Suppressor macrophage (primary cell): ENCODE results near the gene NCS1.

Source experiments
- DNase-seq, 4 experiments: peaks; one replicate each; pipeline ENCODE4 v3.0.0-alpha.2; 2020 to 2022

The NCS1 gene

DNA sequence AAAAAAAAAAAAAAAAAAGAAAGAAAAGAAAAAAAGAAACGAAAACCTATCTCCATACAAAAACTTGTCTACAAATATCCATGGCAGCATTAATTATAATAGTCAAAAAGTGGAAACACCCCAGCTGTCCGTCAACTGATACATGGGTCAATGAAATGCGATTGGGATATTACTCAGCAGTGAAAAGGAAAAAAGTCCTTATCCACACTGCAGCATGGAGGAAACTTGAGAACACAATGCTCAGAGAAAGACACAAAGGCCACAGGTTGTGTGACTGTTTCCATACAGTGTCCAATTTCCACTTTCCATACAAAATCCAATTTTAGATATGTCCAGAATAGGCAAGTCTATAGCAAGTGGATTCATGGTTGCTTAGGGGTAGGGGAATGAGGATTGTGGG, 24.3 kb upstream of the NCS1 start:
- no peak for DNase-seq

- DNase-seq: no peak
These were observed 23.2 kb upstream of the NCS1 start for GRCh38 chr9:130149031-130149430.

DNA sequence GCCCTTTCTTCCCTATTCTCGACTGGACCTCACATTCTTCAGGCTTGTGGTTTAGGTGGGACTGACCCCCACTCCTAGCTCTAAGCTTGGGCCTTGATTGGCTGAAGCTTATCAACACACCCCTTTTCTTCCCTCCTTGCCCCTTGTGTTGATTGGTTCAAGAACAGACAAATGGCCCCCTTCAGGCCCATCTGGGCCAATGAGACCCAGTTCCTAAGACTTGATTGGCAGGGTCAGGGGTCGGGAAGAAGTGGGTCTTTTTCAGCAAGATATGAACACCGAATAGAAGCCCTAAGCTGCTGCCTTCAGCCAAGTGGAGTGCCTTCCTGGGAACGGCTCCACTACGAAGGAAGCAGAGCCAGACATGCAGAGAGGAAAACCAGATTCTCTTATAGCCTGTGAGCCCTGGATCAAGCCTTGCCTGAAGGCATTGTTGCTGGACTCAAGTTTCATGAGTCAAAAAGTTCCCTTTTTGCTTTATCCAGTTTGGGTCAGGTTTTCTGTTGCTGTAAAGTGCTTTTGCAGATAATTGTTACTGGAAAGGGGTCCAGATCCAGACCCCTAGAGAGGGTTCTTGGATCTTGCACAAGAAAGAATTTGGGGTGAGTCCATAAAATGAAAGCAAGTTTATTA, 22.4 kb upstream of the NCS1 start:
- DNase-seq: no peak

- no peak for DNase-seq
These were observed 21.3 kb upstream of the NCS1 start for GRCh38 chr9:130150779-130151382.

DNA sequence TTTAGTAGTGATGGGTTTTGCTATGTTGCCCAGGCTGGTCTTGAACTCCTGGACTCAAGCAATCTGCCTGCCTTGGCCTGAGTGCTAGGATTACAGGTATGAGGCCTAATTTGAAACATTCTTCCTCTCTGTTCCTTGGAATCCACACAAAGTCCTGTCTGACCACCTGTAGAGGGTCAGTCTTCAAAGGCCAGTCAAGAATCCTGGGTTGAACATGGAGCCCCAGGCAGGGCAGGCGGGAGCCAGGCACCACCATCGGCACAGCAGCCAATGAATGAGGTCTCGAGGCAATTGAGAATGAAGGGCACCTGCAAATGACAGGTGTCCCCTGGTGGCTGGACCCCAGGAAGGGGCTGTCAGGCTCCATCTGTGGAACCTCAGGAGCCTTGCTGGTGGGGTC, 17.4 kb upstream of the NCS1 start:
- DNase-seq: no peak

- DNase-seq: no peak
These were observed 16.6 kb upstream of the NCS1 start for GRCh38 chr9:130155647-130156046.

GRCh38 chr9:130156672-130157071, 15.5 kb upstream of the NCS1 start:
- DNase-seq: no peak

GRCh38 chr9:130157079-130157478, 15.1 kb upstream of the NCS1 start:
- DNase-seq: no peak

DNA sequence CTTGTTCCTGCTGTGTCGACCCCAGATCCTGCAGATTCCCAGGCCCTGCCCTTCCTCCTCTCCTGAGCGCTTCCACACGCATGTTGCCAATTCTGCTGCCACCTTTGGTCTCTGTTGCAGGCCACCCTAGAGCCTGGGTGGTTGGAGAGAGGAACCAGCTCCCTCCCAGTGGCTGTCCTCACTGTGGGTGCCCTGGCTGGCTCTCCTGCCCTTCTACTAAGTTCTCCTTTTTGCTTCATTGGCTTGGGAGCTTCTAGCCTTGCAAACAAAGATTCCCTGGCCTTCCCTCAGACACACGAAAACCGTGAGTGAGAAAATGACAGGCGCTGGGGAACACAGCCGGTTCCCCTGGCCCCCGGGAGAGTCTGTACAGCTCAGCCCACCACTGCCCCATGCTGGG, 14.2 kb upstream of the NCS1 start:
- DNase-seq: peak; percentile 49 to 76 (median 70)

DNA sequence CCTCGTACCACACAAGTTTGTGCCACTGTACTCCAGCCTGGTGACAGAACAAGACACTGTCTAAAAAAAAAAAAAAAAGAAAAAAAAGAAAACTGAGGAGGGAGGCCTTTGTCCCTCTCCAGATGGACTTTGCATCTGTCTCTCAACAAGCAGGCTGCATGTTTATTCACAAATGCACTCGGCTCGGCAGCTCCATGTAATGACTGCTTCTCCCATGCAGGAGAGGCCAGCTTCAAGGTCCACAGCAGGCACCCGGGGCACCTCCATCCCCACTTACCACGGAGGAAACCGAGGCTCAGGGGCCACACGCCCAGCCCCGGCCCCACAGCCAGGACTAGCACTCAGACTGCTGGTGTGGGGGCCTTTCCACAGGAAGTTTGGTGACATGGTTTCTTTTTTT, 13.1 kb upstream of the NCS1 start:
- no peak for DNase-seq

- DNase-seq: no peak
These were observed 12.1 kb upstream of the NCS1 start for GRCh38 chr9:130159915-130160670.

DNA sequence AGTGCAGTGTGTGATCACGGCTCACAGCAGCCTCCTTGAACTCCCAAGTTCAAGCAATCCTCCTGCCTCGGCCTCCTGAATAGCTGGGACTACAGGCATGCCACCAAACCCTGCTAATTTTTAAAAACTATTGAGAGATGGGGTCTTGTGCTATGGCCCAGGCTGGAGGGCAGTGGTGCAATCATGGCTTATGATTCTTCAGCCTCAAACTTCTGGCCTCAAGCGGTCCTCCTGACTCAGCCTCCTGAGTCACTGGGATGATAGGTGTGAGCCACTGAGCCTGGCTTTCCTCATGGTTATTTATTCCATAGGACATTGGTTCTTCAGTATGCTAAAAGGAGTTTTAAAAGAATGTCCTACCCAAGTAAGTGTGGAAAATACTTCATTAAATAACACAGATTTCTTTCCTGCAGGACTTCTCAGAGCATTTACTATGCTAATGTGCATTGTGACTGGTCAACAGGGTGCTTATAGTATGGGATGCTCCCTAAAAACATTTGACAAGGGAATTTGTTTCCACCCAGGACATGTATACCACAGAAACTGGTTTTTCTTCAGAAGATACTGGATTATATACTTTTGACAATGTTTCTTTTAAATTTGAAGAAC, 11.2 kb upstream of the NCS1 start:
- DNase-seq: no peak

- no peak for DNase-seq
These were observed 6.6 kb upstream of the NCS1 start for GRCh38 chr9:130165579-130165978.

GRCh38 chr9:130166399-130166798, 5.8 kb upstream of the NCS1 start:
- DNase-seq: no peak

DNA sequence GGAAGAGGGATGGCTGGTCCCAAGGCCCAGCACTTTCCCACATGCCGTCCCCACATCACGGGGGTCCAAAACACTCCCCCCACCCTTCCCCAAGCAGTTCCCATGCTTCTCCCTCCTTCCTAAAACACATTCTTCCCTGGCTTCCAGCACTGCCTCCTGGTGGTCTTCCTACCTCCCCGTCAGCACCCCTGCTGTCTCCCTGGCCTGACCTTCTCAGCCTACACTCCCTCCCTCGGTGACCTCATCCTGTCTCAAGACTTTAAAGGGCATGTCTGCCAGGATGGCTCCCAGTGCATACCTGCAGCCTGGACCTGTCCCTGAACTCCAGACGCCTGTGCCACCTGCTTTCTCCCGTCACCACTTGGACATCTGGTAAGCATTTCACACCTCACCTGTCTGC, 4.3 kb upstream of the NCS1 start:
- peak in 2 of 4 experiments; percentile 14 to 22 for DNase-seq

- peak in 1 of 4 experiments; percentile 13 for DNase-seq
These were observed 717 bp upstream of the NCS1 start for GRCh38 chr9:130171226-130172148.

- DNase-seq: peak; percentile 51 to 82 (median 76)
These were observed 858 bp downstream of the NCS1 start for GRCh38 chr9:130172858-130173665.

DNA sequence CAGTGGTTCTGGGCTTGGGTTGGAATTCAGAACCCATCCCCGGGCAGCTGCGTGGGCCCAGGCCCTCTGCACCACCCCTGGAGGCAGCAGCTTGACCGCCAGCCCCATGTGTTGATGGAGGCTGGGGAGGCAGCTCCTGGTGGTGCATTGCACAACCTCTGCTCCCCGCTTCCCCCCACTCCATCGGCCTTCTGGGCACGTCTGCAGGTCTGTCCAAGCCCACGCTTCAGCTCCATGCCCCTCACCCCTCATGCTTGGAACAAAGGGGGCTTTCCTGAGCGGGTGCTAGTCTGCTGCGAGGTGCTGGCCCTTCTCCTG, 1.4 kb downstream of the NCS1 start:
- peak in 3 of 4 experiments; percentile 22 to 54 (median 26) for DNase-seq

DNA sequence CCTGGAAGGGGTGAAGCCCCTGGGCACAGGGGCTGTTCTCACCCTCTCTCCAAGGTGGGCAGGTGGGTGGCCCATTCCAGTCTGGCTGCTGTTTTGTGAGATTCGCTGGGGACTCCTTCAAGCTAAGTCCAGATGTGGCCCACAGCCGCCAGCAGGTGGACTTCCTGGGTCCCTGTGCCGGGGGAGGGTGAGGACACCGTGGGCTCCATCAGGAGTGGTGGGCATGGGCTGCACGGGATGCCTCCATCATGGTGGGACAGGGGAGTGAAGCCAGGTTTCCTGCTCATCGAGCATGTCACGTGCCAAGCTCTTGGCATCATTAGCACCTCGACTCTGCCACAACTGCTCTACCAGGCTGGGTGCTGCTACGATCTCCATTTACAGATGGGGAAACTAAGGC, 1.8 kb downstream of the NCS1 start:
- no peak for DNase-seq

DNA sequence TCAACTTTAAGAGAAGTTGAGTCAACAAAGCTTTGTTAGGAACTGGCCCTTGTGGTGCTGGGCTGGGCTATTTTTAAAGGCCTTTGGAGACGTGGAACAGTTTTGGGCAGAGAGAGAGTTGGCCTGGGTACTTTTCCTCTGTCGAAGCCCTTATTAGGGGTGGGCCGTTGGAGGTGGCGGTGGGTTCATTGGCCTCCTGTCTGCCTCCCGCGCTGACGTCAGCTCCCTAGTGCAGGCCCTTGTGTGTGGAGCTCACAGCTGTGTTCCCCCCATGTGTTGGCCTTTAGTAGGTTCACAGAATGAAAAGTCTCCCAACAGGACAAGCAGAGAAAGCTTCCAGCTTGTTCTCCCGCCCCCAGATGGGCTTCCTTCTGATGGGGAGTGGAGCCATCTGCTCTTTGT, 2.7 kb downstream of the NCS1 start:
- no peak for DNase-seq

DNA sequence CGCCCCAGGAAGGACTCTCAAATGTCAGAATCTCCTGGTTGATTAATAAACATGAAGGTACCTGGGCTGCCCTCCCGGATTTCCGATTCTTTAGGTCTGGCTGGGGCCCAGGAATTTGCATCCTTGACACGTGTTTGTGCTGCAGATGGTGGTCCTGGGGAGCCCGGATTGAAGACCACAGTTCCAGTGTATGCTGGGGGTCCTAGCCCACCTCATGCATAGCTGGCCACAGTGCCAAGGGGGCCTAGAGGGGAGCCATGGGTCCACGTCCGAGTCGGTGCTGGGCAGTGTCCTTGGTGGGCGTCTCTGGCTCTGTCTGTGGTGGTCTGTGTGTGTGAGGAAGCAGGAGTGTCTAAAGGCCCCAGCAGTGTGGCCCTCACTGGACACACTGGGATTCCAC, 3.2 kb downstream of the NCS1 start:
- DNase-seq: no peak

DNA sequence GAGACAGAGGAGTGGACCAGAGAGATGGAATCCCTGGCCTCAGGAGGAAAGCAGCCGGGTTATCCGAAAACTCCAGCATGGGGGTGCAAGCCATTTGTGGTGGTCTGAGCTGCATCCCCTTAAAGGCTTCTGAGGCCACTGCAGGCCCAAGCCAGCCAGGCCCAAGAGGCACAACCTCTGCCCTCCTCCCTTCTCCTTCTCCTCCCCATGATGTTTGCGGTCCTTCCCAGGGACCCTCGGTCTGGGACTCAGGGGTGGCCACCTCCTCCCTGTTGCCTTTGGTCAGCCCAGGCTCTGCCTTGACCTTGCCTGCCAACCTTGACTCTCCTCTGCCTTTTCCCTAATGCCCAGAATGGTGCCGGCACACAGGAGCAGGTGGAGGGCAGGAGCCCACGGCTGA, 4.6 kb downstream of the NCS1 start:
- no peak for DNase-seq
